H1 (cell line): ENCODE measurements around the gene IYD. TPM values are rescaled to one million over a fixed set of nuclear protein-coding genes. Genes with fewer than 3 reads are reported as not detected.

ENCODE experiments used
- CTCF ChIA-PET: fragments of 300-600 bp; sonication (Branson Sonifier 250); formaldehyde crosslinking; loops from one replicate; lab custom pipeline; 2021; ENCODE audit not compliant: partially characterized antibody; lab: Charles Lee
- POLR2A ChIA-PET: fragments of 300-600 bp; sonication (Branson Sonifier 250); formaldehyde crosslinking; loops from one replicate; lab custom pipeline; 2021; ENCODE audit warnings: inconsistent platforms; ENCODE audit not compliant: partially characterized antibody; lab: Charles Lee
- DNase-seq, 2 experiments: peaks; one replicate each; pipeline versions ENCODE4 v3.0.0 to v3.0.0-alpha.2; 2010 to 2022; ENCODE audit warnings: low spot score in 2 of 2, low read depth in 1 of 2, mixed read lengths in 1 of 2
- FAIRE-seq: peaks from 2 replicates; lab custom pipeline; 2011; peaks lifted over from hg19 to GRCh38; lab: Jason Lieb, UNC
- H2AFZ ChIP-seq: 2 replicates; pipeline ENCODE4 v1.8.1; 2012; ENCODE audit warnings: low read length, inconsistent platforms
- H2AK5ac ChIP-seq: 2 replicates; pipeline ENCODE4 v1.6.1; 2013; ENCODE audit warnings: low read depth, low read length
- H2BK120ac ChIP-seq: replicated peaks from 2 replicates; pipeline ENCODE3; 2013; ENCODE audit warnings: low read depth, low read length, inconsistent platforms
- H2BK12ac ChIP-seq: 2 replicates; pipeline ENCODE4 v1.6.1; 2013; ENCODE audit warnings: low read depth, low read length
- H2BK15ac ChIP-seq: 2 replicates; pipeline ENCODE4 v1.6.1; 2013; ENCODE audit warnings: low read length
- H2BK20ac ChIP-seq: 2 replicates; pipeline ENCODE4 v1.6.1; 2013; ENCODE audit warnings: low read length
- H2BK5ac ChIP-seq: 2 replicates; pipeline ENCODE4 v1.6.1; 2013; ENCODE audit warnings: low read depth, low read length
- H3K14ac ChIP-seq: 2 replicates; pipeline ENCODE4 v1.6.1; 2013; ENCODE audit warnings: inconsistent platforms; ENCODE audit not compliant: insufficient read length
- H3K18ac ChIP-seq: 2 replicates; pipeline ENCODE4 v1.6.1; 2013; ENCODE audit warnings: low read length; ENCODE audit errors: extremely low read depth
- H3K23ac ChIP-seq: 2 replicates; pipeline ENCODE4 v1.6.1; 2013; ENCODE audit warnings: inconsistent platforms; ENCODE audit not compliant: insufficient read length
- H3K23me2 ChIP-seq: 2 replicates; pipeline ENCODE4 v1.6.1; 2013; ENCODE audit warnings: low read depth, low read length
- H3K27ac ChIP-seq: 2 replicates; pipeline ENCODE4 v1.6.1; 2011; ENCODE audit warnings: low read depth, low read length, inconsistent platforms
- H3K27me3 ChIP-seq, 4 experiments: replicated peaks in 1 of 4; 1 replicate in 1 of 4; 2 replicates in 3 of 4; pipeline versions ENCODE4 v1.6.1 to v1.8.1; 2011 to 2013; ENCODE audit warnings: low read length in 3 of 4, mild to moderate bottlenecking in 3 of 4, inconsistent platforms in 2 of 4, mixed read lengths in 2 of 4, moderate library complexity in 1 of 4; ENCODE audit not compliant: control insufficient read depth in 3 of 4, insufficient read depth in 3 of 4; ENCODE audit errors: extremely low read depth in 1 of 4
- H3K36me3 ChIP-seq, 4 experiments: 2 replicates each; pipeline versions ENCODE4 v1.6.1 to v1.8.1; 2011 to 2013; ENCODE audit warnings: mild to moderate bottlenecking in 4 of 4, low read length in 3 of 4, moderate library complexity in 2 of 4, control low read depth in 1 of 4, inconsistent platforms in 1 of 4; ENCODE audit not compliant: insufficient read depth in 4 of 4, control insufficient read depth in 2 of 4
- H3K4ac ChIP-seq: replicated peaks from 2 replicates; pipeline ENCODE3; 2013; ENCODE audit warnings: low read length, low read depth, mixed read lengths, inconsistent platforms; ENCODE audit not compliant: insufficient read length
- H3K4me1 ChIP-seq, 4 experiments: replicated peaks in 1 of 4; 1 replicate in 1 of 4; 2 replicates in 3 of 4; pipeline versions ENCODE4 v1.6.1 to v1.8.1; 2011 to 2013; ENCODE audit warnings: low read length in 3 of 4, inconsistent platforms in 2 of 4, mixed read lengths in 1 of 4; ENCODE audit not compliant: insufficient read depth in 4 of 4, control insufficient read depth in 3 of 4
- H3K4me2 ChIP-seq, 2 experiments: 2 replicates each; pipeline versions ENCODE4 v1.6.1 to v1.8.1; 2011 to 2013; ENCODE audit warnings: low read depth in 2 of 2, low read length in 2 of 2, control low read depth in 1 of 2, inconsistent platforms in 1 of 2, mild to moderate bottlenecking in 1 of 2; ENCODE audit not compliant: insufficient read depth in 1 of 2
- H3K4me3 ChIP-seq, 4 experiments: fragments of 200-600, 300-600 bp in 1 of 4; sonication (generic), shearing (Covaris generic), sonication (Bioruptor Twin) in 1 of 4; 2 replicates each; pipeline versions ENCODE4 v1.5.1 to v1.8.1; 2011 to 2016; ENCODE audit warnings: low read length in 4 of 4, low read depth in 3 of 4, control low read depth in 2 of 4, inconsistent platforms in 2 of 4, mild to moderate bottlenecking in 2 of 4, mixed read lengths in 1 of 4, moderate library complexity in 1 of 4; ENCODE audit not compliant: insufficient read depth in 2 of 4; ENCODE audit errors: extremely low read depth in 1 of 4
- H3K56ac ChIP-seq: replicated peaks from 2 replicates; pipeline ENCODE3; 2013; ENCODE audit warnings: low read depth, mild to moderate bottlenecking, mixed read lengths, low read length, inconsistent platforms; ENCODE audit not compliant: insufficient read length
- H3K79me1 ChIP-seq: 2 replicates; pipeline ENCODE4 v1.6.1; 2013; ENCODE audit warnings: low read depth, low read length, control low read depth
- H3K79me2 ChIP-seq, 2 experiments: 2 replicates each; pipeline versions ENCODE4 v1.6.1 to v1.8.1; 2012 to 2013; ENCODE audit warnings: low read length in 2 of 2, mild to moderate bottlenecking in 2 of 2, inconsistent platforms in 1 of 2; ENCODE audit not compliant: insufficient read depth in 2 of 2, control insufficient read depth in 1 of 2
- H3K9ac ChIP-seq, 4 experiments: replicated peaks in 1 of 4; 1 replicate in 1 of 4; 2 replicates in 3 of 4; pipeline versions ENCODE4 v1.6.1 to v1.8.1; 2011 to 2013; ENCODE audit warnings: low read depth in 3 of 4, low read length in 3 of 4, control low read depth in 2 of 4, mild to moderate bottlenecking in 2 of 4, moderate library complexity in 2 of 4, inconsistent platforms in 1 of 4; ENCODE audit errors: extremely low read depth in 1 of 4
- H3K9me3 ChIP-seq, 2 experiments: 2 replicates each; pipeline versions ENCODE4 v1.6.1 to v1.8.1; 2012 to 2013; ENCODE audit warnings: mild to moderate bottlenecking in 2 of 2, moderate library complexity in 2 of 2, control low read depth in 1 of 2, inconsistent platforms in 1 of 2, low read depth in 1 of 2, low read length in 1 of 2, mixed read lengths in 1 of 2; ENCODE audit not compliant: insufficient read depth in 2 of 2
- H4K20me1 ChIP-seq, 2 experiments: replicated peaks in 1 of 2; 2 replicates each; pipeline versions ENCODE3 to v1.8.1; 2011 to 2013; ENCODE audit warnings: inconsistent platforms in 2 of 2, low read length in 2 of 2, mild to moderate bottlenecking in 1 of 2; ENCODE audit not compliant: insufficient read depth in 2 of 2, control insufficient read depth in 1 of 2
- H4K5ac ChIP-seq: 2 replicates; pipeline ENCODE4 v1.6.1; 2013; ENCODE audit warnings: low read length, low read depth, mixed read lengths, inconsistent platforms; ENCODE audit not compliant: insufficient read length
- H4K8ac ChIP-seq: 2 replicates; pipeline ENCODE4 v1.8.0; 2013; ENCODE audit warnings: mild to moderate bottlenecking, moderate library complexity, low read length, inconsistent platforms; ENCODE audit not compliant: insufficient read depth; ENCODE audit errors: extremely low read depth
- H4K91ac ChIP-seq: replicated peaks from 2 replicates; pipeline ENCODE3; 2013; ENCODE audit warnings: low read length, mixed read lengths, inconsistent platforms; ENCODE audit not compliant: insufficient read length
- CEBPB ChIP-seq: IDR thresholded peaks from 2 replicates; pipeline ENCODE4 v1.6.1; 2012; ENCODE audit warnings: low read depth, low read length
- KDM5A ChIP-seq: fragments of 200-600 bp; IDR thresholded peaks from 2 replicates; pipeline ENCODE4 v1.7.1; 2012; ENCODE audit warnings: mild to moderate bottlenecking, low read length, inconsistent platforms, mixed read lengths
- whole genome bisulfite sequencing, 2 experiments: shearing (Covaris generic) in 1 of 2; methylation state at CpG; one replicate each; pipeline versions ENCODE4 v1.1.6 to v1.1.7; 2013 to 2015; ENCODE audit warnings: low lambda C conversion rate in 2 of 2, mixed read lengths in 2 of 2, inconsistent platforms in 1 of 2, low coverage in 1 of 2, missing lambda C conversion rate in 1 of 2; ENCODE audit not compliant: insufficient replicate concordance in 2 of 2, insufficient coverage in 1 of 2, insufficient read length in 1 of 2; ENCODE audit errors: extremely low coverage in 1 of 2, missing lambda C conversion rate in 1 of 2; 5-methylcytosine and 5-hydroxymethylcytosine counted together
- polyA plus RNA-seq, 7 experiments: library from polyadenylated mRNA; depleted of rRNA in 3 of 7; stranded (reverse) in 5 of 7; unstranded in 2 of 7; fragments of >200 nt in 5 of 7; fragments of 200-250 nt in 2 of 7; gene quantifications; 1 replicate in 5 of 7; 2 replicates in 1 of 7; 4 replicates in 1 of 7; pipeline versions ENCODE4 v1.2.1 to v1.2.3, GENCODE V29; 2011 to 2013; ENCODE audit warnings: missing spikeins in 2 of 7, mixed read lengths in 2 of 7
- total RNA-seq: library from RNA; stranded (reverse); fragmentation: NEBNext Ultra II Directional; extraction: Animal tissue kit (Norgen Biotek cat#: 25700); gene quantifications from 2 replicates; pipeline ENCODE4 v1.2.1, GENCODE V29; 2021

The IYD gene
- total and polyA plus RNA-seq, 2 of the 8 experiments (the other 6 are each of a cell fraction or from before 2014, with no cell fraction given): not detected

DNA sequence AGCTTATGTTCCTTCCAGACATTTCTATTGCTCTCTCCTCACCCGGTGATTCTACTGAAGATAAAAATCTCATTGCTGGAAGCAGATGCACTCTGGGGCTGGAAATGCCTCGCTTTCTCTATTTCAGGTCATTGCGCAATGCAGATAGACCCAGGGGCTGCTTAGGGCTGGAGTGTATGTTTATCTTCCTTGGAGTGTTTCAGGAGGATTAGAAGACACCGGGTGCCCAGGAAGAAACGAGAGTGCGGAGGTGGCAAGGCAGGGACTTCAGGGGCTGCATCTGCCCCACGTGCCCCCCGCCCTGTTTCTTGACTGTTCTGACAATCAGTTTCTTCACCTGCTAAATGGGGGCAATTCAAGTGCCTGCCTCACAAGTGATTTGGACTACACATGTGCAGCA lies 45.6 kb upstream of the IYD start:
- no peak overlapping the region for H3K4me3 ChIP-seq
- CTCF ChIA-PET: interaction anchor here (1.2 to 1.4 kb wide), 2 partner anchors 46 to 242 kb away, joined by 3 to 5 read pairs; no protein-coding TSS in a partner anchor
- no peak overlapping the region for H2BK20ac ChIP-seq
- H3K9ac ChIP-seq: no peak overlapping the region
- H3K9me3 ChIP-seq: no peaks in the 10 kb centered on the region
- no peak overlapping the region for H2BK120ac ChIP-seq
- H3K23me2 ChIP-seq: no peaks in the 10 kb centered on the region
- no peak overlapping the region for H2BK12ac ChIP-seq
- H2AFZ ChIP-seq: no peak overlapping the region
- no peak overlapping the region for H4K91ac ChIP-seq
- no peak overlapping the region for H2BK15ac ChIP-seq
- no peak overlapping the region for H3K27ac ChIP-seq
- WGBS, 2 experiments: 95% methylated on average over 8 of the region's 8 CpGs; no CpG with 5 or more reads in 1 of the 2 experiments
- H3K4me2 ChIP-seq: no peak overlapping the region
- no peak for TF ChIP-seq KDM5A
- peak; percentile 92 for TF ChIP-seq CEBPB
- no peaks in the 10 kb centered on the region for H3K27me3 ChIP-seq
- H3K79me1 ChIP-seq: no peaks in the 10 kb centered on the region
- H3K4ac ChIP-seq: no peak overlapping the region
- no peak overlapping the region for H2BK5ac ChIP-seq
- H4K5ac ChIP-seq: no peak overlapping the region
- FAIRE-seq: no peak
- H2AK5ac ChIP-seq: no peak overlapping the region
- H3K79me2 ChIP-seq: no peaks in the 10 kb centered on the region
- no peak for DNase-seq
- no peak overlapping the region for H3K23ac ChIP-seq
- no peak overlapping the region for H3K56ac ChIP-seq
- POLR2A ChIA-PET: no interaction called here
- H3K36me3 ChIP-seq: no peaks in the 10 kb centered on the region
- H4K20me1 ChIP-seq: no peaks in the 10 kb centered on the region
- no peak overlapping the region for H3K18ac ChIP-seq
- no peak overlapping the region for H3K14ac ChIP-seq
- no peaks in the 10 kb centered on the region for H3K4me1 ChIP-seq
- H4K8ac ChIP-seq: no peak overlapping the region
